GM10266 (cell line): ENCODE results near the gene DYNLT1.

Source experiments
- DNase-seq: peaks from one replicate; pipeline ENCODE4 v3.0.0; 2012; ENCODE audit errors: extremely low spot score
- CTCF ChIP-seq: IDR thresholded peaks from 2 replicates; pipeline ENCODE4 v1.5.1; 2012; ENCODE audit warnings: mild to moderate bottlenecking, low read depth; ENCODE audit not compliant: control insufficient read depth, insufficient read depth; ENCODE audit errors: missing control alignments

DYNLT1 gene

DNA sequence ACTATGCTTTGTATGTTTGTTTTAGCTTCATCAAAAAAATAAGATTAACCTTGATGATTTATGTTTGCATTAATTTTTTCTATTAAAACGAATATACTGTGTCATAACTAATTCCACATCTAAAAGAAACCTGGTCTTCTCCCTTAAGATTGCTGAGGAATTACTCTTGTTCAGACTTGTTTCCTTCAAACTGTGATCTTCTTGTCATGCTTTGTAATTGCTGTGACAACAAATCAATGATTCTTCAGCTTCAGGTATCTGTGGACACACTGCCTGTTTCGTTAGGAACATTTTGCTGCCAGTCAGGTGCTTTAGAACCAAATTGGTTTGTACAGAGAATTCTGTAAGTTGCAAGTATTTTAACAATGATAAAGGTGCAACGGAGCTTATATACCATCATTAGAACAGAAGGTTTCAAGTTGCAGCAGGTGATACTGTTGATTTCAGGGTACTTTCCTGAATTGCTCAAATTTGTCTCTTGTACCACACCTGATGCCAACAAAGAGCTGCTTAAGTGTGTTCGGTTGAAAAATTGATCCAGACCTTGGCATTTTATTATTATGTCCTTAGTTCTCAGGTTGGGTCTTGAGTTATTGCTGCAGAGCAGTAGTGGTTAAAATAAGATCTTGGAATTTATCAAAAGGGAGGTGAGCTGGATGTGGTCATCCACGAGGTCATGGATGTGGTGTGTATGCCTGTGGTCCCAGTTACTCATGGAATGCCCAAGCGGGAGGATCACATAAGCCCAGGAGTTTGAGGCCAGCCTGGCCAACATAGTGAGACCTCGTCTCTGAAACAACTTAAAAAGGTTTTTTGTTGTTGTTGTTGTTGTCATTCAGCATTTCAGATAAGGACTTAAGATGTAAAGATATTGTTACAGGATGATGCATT, 24.8 kb upstream of the DYNLT1 start:
- TF ChIP-seq CTCF = no peak
- DNase-seq = no peak

- no peak for TF ChIP-seq CTCF
- DNase-seq = no peak
Observed at GRCh38 chr6:158668707-158669103, 24.2 kb upstream of the DYNLT1 start.

DNA sequence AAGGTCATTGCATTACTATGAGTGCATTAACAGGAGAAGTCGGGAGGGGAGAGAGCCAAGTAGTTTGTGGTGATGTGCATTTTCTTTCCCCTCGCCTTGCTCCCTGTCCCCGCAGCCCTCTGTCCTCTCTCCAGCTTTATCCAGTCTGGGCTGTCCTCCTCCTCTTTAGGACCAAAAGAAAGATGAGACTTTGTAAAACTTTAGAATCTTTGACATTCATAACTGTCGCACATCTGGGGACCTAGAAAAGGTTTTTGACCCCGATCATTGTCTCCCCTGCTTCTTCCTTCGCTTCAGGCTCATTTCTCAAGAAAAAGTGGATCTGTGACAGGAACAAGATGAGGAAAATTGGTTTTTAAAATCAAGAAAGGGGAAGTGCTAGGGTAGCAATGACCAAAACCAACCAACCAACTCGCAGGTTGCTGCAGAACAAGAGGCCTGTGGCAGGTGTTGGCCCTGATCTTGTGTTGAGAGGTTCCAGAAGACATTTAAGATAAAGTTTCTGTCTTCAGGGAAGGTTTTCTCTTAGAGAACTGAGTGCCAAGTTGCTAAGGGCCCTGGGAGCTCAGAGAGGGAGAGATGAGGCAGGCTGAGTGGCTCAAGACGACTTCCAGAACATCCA, 22.9 kb upstream of the DYNLT1 start:
- no peak for TF ChIP-seq CTCF
- DNase-seq = peak; percentile 43

GRCh38 chr6:158666628-158667359, 22.3 kb upstream of the DYNLT1 start:
- peak; percentile 65 for DNase-seq
- TF ChIP-seq CTCF = no peak

DNA sequence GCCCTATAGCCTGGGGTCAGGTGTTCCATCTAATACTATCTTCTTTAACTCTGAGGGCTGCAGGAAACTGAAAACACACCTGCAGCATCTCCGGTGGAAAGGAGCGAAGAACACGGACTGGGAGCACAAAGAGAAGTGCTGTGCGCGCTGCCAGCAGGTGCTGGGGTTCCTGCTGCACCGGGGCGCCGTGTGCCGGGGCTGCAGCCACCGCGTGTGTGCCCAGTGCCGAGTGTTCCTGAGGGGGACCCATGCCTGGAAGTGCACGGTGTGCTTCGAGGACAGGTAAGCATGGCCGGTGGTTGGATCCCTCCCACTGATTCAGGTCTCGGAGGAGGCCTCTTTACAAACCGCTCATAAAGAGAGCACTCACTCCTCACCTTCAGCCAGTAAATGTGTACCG, 20.8 kb upstream of the DYNLT1 start:
- DNase-seq = no peak
- no peak for TF ChIP-seq CTCF

DNA sequence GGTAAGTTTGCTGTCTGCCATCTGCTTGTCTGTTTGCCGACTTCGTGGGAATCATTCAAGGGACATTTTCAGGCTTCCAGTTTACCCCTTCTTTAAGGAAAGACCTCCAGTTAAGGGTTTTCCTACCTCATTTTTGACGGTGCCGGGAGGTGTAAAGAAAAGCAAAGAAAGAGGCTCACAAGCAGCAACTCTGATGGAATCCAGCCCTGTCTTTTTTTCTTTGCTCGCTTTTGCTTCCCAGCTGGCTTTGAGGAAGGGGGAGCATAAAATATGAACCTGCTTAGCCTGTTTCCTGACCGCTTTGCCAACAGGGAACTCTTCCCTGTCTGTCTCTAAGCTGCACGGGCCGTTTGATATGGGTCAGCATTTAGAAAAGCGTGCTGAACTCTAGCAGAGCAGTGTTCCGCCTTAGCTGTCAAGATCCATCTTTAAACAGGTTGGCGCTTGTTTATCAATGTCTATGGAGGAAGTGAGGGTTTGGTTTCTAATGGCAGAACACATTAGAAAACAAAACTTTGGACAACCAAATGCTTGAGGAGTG, 19.2 kb upstream of the DYNLT1 start:
- no peak for TF ChIP-seq CTCF
- no peak for DNase-seq
